ENCODE results near the gene TCEA2. TPM values are rescaled to one million over a fixed set of nuclear protein-coding genes. Genes with fewer than 3 reads are reported as not detected.

The TCEA2 gene
- total and polyA plus RNA-seq, 2 donors (not counting 1 experiment from before 2014, with no cell fraction given) = 17.1 to 23.9 TPM

- Histone ChIP-seq H3K79me2 (ENCODE audit: control insufficient read depth, insufficient read depth, low read length) (no peaks in the 10 kb centered on the region), H3K27ac (ENCODE audit: insufficient read depth, low read length) (no peak overlapping the region), H4K20me1 (ENCODE audit: control insufficient read depth, extremely low read depth, insufficient read depth, low read length) (no peaks in the 10 kb centered on the region), H2AFZ (ENCODE audit: low read length) (no peak overlapping the region), H3K4me1 (ENCODE audit: control insufficient read depth, extremely low read depth, insufficient read depth, low read length) (no peaks in the 10 kb centered on the region), H3K4me3 (replicated peaks in 1 of 4; ENCODE audit: control extremely low read depth in 1 of 4, insufficient read depth in 1 of 4, low read depth in 3 of 4, low read length in 4 of 4) (no peak overlapping the region), H3K4me2 (ENCODE audit: extremely low read depth, insufficient read depth, low read length) (no peak overlapping the region), H3K27me3 (ENCODE audit: control insufficient read depth, insufficient read depth, low read length) (no peaks in the 10 kb centered on the region), H3K9ac (ENCODE audit: insufficient read depth, low read length) (no peak overlapping the region), H3K36me3 (ENCODE audit: control insufficient read depth, insufficient read depth, low read length) (no peaks in the 10 kb centered on the region), H3K9me3 (ENCODE audit: control insufficient read depth, insufficient read depth, low read depth, low read length) (no peaks in the 10 kb centered on the region)
- no peak for TF ChIP-seq CTCF (conservative IDR thresholded peaks at IDR 0.05 in 1 of 2, IDR thresholded peaks at IDR 0.05 in 1 of 2; ENCODE audit: low read depth in 1 of 2, low read length in 2 of 2)
- no peak for TF ChIP-seq EZH2 (IDR thresholded peaks at IDR 0.05; ENCODE audit: low read length, missing control alignments)
- DNase-seq (ENCODE audit: low read depth in 2 of 2) = no peak
Observed at GRCh38 chr20:64091770-64092169, 28.8 kb downstream of the TCEA2 start.

- Histone ChIP-seq H3K79me2 (ENCODE audit: control insufficient read depth, insufficient read depth, low read length) (no peaks in the 10 kb centered on the region), H3K27me3 (ENCODE audit: control insufficient read depth, insufficient read depth, low read length) (no peaks in the 10 kb centered on the region), H3K9ac (ENCODE audit: insufficient read depth, low read length) (no peak overlapping the region), H3K4me3 (replicated peaks in 1 of 4; ENCODE audit: control extremely low read depth in 1 of 4, insufficient read depth in 1 of 4, low read depth in 3 of 4, low read length in 4 of 4) (no peak overlapping the region), H3K4me1 (ENCODE audit: control insufficient read depth, extremely low read depth, insufficient read depth, low read length) (no peaks in the 10 kb centered on the region), H3K9me3 (ENCODE audit: control insufficient read depth, insufficient read depth, low read depth, low read length) (no peaks in the 10 kb centered on the region), H3K27ac (ENCODE audit: insufficient read depth, low read length) (no peak overlapping the region), H2AFZ (ENCODE audit: low read length) (no peak overlapping the region), H3K36me3 (ENCODE audit: control insufficient read depth, insufficient read depth, low read length) (no peaks in the 10 kb centered on the region), H3K4me2 (ENCODE audit: extremely low read depth, insufficient read depth, low read length) (no peak overlapping the region), H4K20me1 (ENCODE audit: control insufficient read depth, extremely low read depth, insufficient read depth, low read length) (no peaks in the 10 kb centered on the region)
- no peak for DNase-seq (ENCODE audit: low read depth in 2 of 2)
- TF ChIP-seq EZH2 (IDR thresholded peaks at IDR 0.05; ENCODE audit: low read length, missing control alignments) = no peak
Observed at GRCh38 chr20:64092258-64093012, 29.4 kb downstream of the TCEA2 start.

- Histone ChIP-seq H3K9ac (ENCODE audit: insufficient read depth, low read length) (no peak overlapping the region), H3K27me3 (ENCODE audit: control insufficient read depth, insufficient read depth, low read length) (no peaks in the 10 kb centered on the region), H3K9me3 (ENCODE audit: control insufficient read depth, insufficient read depth, low read depth, low read length) (no peaks in the 10 kb centered on the region), H3K4me3 (replicated peaks in 1 of 4; ENCODE audit: control extremely low read depth in 1 of 4, insufficient read depth in 1 of 4, low read depth in 3 of 4, low read length in 4 of 4) (no peak overlapping the region), H3K4me1 (ENCODE audit: control insufficient read depth, extremely low read depth, insufficient read depth, low read length) (no peaks in the 10 kb centered on the region), H2AFZ (ENCODE audit: low read length) (no peak overlapping the region), H3K4me2 (ENCODE audit: extremely low read depth, insufficient read depth, low read length) (no peak overlapping the region), H4K20me1 (ENCODE audit: control insufficient read depth, extremely low read depth, insufficient read depth, low read length) (no peaks in the 10 kb centered on the region), H3K27ac (ENCODE audit: insufficient read depth, low read length) (no peak overlapping the region), H3K79me2 (ENCODE audit: control insufficient read depth, insufficient read depth, low read length) (no peaks in the 10 kb centered on the region), H3K36me3 (ENCODE audit: control insufficient read depth, insufficient read depth, low read length) (no peaks in the 10 kb centered on the region)
- no peak for DNase-seq (ENCODE audit: low read depth in 2 of 2)
- TF ChIP-seq EZH2 (IDR thresholded peaks at IDR 0.05; ENCODE audit: low read length, missing control alignments) (no peak), CTCF (conservative IDR thresholded peaks at IDR 0.05 in 1 of 2, IDR thresholded peaks at IDR 0.05 in 1 of 2; ENCODE audit: low read depth in 1 of 2, low read length in 2 of 2) (no peak)
Observed at GRCh38 chr20:64093013-64093503, 30.1 kb downstream of the TCEA2 start.

Data from fibroblast of lung (primary cell).